Mesenteric fat pad (tissue), 1 donor: Measurements from ENCODE around the gene ARRDC3. TPM values are rescaled to one million over a fixed set of nuclear protein-coding genes. Genes with fewer than 3 reads are reported as not detected.
"Not testable (repeated sequence)": the region's sequence is repeated elsewhere in the genome, so short reads cannot be mapped to it uniquely, and the experiment has no call there.

Experiments
- DNase-seq: peaks from one replicate; pipeline ENCODE4 v3.0.0-alpha.2; 2020; ENCODE audit warnings: low spot score
- long read RNA-seq: library from polyadenylated mRNA; unstranded; transcript quantifications from one replicate; pipeline ENCODE4 v2.0.0, GENCODE V29; 2020
- total RNA-seq: library from RNA; stranded (reverse); fragmentation: NEBNext Ultra II Directional; extraction: Animal tissue kit (Norgen Biotek cat#: 25700); gene quantifications from one replicate; pipeline ENCODE4 v1.2.1, GENCODE V29; 2021
- donor health status: DM: yes; HTN: yes; CAD: no.

ARRDC3 gene, protein sequence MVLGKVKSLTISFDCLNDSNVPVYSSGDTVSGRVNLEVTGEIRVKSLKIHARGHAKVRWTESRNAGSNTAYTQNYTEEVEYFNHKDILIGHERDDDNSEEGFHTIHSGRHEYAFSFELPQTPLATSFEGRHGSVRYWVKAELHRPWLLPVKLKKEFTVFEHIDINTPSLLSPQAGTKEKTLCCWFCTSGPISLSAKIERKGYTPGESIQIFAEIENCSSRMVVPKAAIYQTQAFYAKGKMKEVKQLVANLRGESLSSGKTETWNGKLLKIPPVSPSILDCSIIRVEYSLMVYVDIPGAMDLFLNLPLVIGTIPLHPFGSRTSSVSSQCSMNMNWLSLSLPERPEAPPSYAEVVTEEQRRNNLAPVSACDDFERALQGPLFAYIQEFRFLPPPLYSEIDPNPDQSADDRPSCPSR
- total RNA-seq, result 59.9 TPM
- long read RNA-seq, full-length matches to known transcripts, result 3 of 19 reads
- long read RNA-seq, partial matches to known transcripts, result 6 of 19 reads
- long read RNA-seq, other reads (novel, unspliced or antisense), result 10 of 19 reads

DNA sequence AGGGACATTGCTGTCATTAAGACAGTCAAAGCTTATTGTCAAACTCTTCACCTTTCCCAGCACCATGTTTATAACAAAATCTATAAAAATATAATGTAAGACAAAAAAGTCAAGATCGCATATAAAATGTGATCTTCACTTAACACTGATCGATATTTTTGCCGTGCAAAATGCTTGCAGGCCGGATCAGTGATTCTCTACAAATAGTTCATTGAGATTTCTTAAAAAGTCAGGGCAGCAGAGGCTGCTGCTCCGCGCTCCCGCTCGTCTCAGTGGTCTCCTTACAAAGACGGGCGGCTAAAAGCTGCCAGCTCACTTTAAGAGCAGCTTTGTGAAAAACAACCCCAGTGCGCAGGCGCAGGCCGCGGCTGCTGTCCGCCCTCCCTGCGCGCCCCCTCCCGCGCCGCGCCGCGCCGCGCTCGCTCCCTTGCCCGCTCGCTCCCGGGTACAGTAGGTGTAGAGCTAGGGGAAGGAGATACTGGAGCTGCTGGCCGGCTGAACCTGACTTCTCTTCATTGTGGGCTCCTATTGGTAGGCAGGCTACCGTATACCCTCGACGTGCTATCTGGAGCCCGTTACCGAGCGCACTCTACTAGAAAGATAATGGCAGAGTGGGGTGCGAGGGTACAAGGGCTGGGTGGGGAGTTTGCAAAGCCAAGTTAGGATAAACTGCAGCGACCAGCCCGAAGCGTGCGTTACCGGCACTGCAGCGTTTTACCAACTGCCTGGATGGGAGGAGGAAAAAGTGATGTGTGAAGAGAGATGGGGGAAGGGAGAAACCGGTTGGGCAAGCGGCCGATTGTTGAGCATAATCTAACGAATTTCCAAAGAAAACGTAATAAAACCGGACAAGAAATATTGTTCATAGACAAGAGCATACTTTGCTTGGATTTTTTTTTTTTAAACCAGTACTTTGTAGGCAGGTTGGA lies at the start of gene ARRDC3:
ARRDC3 (minus strand) TSS at position 291 of the 929 bp plus-strand sequence; CDS start at position 66, 225 bp downstream.
- peak; percentile 99 for DNase-seq

DNA sequence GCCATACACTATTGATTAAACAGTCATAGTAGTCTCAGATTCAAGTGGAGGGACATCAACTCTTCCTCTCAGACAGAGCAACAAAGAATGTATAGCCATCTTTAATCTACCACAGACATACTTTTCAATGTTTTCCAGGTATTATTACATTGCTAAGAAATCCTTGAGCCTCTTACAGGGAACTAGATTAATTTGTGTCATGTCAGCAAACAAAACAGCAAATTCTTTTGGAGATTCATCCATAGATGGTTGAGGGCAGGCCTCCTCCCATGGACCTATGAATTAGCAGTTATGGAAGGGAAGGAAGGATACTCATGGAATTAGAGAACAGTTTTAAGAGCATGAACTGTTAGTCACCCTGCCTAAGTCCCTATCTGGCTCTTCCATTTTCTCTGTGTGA lies 47.8 kb upstream of the ARRDC3 start:
- DNase-seq, result no peak

DNA sequence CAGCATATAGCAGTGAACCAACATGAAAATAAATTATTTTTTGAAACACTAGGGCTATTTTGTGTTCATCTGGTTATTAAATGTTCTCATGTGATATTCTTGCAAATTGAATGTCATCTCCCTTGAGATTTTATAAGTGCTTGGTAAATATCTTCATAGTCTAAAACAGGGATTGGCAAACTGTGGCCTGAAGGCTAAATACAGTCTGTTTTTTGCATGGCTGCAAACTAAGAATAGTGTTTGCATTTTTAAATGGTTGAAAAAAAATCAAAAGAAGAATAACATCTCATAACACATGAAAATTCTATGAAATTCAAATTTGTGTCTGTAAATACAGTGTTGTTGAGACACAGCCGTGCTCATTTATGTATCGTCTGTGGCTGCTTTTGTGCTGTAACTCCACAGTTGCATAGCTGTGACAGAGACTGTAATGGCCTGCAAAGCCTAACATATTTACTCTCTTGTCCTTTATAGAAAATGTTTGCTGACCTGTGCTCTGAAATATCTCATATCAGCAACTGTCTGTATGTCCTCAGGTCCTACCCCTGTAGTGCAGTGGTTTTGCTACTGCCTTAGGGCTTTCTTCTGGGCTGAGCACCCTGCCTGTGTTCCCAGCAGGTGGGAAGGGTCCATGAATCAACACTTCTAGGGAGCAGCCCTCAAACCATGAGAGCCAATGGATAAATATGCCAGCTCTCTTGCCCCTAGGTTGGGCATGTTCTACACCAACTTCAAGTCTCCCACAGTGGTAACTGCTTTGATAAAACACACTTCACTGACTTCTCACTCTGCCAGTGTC lies 41.7 kb upstream of the ARRDC3 start:
- DNase-seq, result no peak

DNA sequence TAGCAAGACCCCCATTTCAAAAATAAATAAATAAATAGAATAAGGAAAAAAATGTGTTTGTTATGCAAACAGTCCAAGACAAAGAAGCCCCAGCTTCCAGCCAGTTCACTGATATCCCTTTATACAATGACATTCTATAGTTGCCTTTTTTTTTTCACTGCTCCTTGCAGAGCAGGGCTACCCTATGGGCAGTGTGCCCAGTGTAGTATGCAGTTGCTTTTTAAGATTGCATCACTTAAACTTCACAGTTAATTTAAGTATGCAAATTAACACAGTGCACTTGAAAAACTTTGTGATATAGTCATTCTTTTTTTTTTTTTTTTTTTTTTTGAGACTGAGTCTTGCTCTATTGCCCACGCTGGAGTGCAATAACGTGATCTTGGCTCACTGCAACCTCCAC lies 40.8 kb upstream of the ARRDC3 start:
- DNase-seq, result no peak

DNA sequence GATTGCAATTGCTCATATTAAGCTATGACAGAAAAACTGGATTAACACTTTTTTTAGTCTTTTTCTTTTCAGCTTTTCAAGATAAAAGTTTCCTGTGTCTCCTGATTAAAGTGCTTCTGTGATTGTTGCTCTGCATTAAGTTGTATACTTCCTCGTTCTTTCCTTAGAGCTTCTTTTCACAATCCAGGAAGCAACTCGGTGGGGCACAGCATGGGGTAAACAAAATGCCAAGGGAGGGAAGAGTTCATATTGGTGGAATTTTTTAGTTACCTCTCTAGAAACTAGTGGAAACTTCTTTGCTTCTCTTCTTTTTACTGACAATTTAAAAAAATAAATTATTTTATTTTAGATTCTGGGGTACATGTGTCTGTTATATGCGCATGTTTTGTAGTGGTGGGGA lies 37.8 kb upstream of the ARRDC3 start:
- DNase-seq, result no peak

DNA sequence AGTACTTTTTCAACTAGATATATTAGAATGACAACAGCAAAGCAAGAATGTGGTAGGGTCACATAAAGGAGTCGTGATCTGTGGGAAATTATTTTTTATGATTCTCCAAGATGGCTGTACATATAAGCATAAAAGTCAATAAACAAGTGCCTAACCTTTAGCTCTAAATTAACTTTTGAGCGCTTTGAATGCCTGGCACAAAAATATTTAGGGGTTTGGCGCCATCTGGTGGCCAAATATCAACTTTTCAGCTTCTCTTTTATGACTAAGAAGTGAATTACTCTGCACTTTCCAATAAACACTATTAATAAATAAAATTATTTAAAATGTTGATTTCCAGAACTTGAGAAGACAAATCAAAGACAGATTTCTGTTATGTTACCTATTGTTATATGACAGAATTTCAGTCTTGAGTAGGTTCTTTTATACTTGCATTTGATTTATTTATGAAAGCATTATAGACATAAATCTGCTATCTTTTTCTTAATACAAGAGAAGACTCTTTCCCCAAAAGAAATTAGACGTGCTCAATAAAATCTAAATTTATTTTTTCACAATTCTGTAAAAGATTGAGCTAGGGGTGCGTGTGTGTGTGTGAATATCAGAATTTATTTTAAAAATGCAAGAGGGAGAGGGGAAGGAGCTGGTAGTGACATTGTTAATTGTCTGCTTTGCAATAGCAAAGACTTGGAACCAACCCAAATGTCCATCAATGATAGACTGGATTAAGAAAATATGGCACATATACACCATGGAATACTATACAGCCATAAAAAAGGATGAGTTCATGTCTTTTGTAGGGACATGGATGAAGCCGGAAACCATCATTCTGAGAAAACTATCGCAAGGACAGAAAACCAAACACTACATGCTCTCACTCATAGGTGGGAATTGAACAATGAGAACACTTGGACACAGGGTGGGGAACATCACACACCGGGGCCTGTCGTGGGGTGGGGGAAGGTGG lies 36.7 kb upstream of the ARRDC3 start:
- DNase-seq, result no peak

DNA sequence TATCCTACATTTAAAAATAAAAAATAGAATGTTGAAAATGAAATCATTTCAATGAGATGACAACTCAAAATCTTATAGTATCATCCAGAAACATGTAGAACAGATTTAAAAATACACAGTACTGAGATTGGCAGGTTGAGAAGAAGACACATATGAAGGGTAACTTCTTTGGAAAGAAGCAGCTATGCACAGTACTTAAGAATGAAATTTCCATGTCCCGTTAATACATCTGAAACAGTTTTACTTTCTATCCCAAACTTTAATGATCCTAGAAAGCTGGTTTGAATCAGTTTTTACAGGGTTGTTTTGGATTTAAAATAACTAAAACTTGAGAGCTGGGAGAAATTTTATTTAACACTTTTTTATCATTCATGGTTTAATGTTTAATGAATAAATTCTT lies 36.0 kb upstream of the ARRDC3 start:
- DNase-seq, result no peak

DNA sequence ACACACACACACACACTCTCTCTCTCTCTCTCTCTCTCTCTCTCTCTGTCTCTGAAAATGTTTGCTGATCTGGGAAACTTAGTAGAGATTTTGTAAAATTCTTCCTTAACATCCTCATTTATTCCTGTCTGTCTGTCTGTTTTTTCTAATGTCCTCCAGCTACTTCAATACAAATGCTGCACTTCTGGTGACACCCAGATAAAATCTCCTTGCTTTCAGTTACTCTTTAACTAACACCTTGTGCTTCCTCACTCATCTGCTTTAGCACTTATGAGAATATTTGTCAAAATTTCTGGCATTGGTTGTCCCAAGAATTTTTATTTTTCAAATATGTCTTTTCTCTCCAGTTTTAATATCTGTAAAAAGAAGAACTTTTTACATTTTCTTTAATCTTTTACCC lies 35.0 kb upstream of the ARRDC3 start:
- no peak for DNase-seq

DNA sequence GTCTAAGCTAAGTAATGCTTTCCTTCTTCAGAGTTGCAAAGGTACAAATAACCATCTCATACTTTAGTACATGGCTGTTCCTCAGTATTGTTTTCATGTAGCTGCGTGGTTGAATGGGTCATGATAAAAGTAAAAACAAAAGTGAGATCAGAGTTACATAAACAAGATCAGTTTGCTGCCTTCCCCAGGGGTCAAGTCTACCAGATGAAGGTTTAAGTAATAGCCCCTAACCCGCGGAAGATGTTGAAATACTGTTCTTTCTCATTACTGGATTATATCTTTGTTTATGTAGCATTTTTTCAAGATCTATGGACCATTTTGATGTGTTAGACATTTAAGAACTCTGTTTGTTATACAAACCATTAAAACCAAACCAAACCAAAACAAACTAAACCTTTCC lies 34.1 kb upstream of the ARRDC3 start:
- no peak for DNase-seq

DNA sequence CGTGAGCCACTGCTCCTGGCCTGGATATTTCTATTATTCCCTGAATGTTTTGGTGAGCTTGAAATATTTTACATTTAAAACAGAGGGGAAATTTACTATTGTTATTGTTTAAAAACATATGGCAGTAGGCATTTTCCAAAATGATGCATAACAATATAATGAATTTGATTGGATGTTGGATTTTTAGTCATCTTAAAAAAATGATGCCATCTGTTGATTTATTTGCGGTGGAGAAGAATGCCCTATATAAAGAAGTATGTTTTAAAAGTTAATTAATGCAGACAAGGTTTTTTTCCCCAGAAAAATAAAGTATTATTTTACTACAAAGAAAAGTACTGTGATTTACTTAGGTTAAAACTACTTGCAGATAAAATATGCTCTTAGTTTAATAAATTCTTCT lies 33.4 kb upstream of the ARRDC3 start:
- no peak for DNase-seq

DNA sequence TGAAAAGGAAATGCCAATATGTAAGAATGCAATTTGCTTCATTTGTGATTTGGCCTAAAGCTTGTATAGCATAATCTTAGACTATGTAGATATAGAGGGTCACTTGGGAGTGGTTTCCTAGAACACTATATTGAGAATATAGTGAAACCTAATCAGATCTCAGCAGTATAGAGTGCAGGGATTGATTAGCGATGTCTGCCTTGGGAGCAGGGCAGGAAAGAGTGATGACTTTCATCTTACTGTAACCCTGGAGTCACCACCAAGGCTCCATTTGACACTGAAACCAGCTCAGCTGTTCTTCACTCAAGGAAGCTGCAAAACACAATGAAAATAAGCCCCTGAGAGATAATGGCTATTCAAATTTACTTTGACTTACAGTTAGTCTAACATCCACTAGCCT lies 26.2 kb upstream of the ARRDC3 start:
- DNase-seq, result no peak

DNA sequence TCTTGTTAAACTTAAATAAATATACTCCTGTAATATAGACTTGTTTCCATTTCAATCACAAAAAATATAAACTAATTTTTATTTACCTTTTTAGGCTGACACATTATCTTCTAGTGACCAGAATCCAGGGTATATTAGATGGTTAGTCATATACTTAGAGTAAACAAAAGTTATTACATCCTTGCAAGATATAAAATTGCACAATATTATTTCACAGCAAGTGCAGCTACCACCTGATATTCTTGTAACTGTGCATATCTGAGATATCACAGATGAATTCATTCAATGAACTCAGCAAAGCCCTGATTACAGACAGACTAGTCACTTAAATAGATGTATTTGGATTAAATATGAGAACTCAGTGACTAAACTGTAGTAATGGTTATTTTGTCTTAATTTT lies 25.6 kb upstream of the ARRDC3 start:
- no peak for DNase-seq

DNA sequence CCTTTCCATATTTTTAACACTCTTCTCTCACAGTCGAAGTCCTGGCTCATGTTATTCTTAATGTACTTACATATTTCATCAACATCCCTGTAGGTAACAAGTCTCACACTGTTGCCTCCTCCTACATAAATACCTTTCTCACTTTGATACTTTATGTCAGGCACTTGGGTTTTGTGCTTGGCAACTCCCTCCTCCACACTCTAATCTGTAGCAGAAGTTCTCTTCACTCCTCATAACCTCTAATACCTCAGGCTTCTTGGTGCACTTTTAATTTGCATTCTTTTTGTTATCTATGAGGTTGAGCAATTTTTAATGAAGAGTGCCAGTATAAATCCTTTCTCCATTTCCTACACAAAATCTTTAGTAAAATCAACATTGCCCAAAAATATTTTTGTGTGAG lies 24.1 kb upstream of the ARRDC3 start:
- DNase-seq, result no peak

DNA sequence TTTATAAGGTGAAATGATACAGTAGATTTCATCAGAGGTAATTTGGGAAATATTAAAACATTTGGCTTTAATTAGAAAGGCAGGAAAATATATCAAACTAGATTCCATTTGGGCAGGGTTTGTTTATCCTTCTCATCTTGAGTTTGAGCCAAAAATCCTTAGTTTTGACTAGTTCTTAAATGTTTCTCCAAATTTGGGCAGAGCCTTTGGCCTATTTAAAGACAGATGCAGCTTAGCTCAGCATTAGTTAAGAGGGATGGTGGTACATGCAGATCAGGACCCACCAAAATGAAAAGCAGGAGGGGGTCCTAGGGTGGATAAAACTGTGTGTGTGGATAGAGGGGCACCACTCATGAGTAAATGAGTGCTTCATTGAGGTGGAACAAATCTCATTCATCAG lies 20.3 kb upstream of the ARRDC3 start:
- DNase-seq, result no peak

DNA sequence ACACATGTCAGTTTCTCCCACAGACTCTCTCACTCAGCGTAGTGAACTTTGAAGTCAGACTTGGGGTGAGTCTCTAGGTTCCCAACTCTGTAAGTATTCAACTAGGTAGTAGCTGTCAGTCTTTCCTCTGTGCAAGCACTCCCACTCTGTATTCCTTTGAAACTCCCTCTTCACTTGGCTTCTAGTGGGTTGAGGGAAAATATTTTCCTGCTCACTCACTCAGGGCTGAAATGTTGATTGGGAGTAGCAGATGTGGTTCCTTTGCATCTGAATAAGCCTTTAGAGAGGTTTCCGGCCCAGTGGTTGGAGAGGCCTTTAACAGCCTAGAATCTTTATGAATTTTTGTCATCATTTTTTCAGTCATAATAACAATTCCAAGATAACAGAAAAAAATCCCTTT lies 18.1 kb upstream of the ARRDC3 start:
- no peak for DNase-seq

DNA sequence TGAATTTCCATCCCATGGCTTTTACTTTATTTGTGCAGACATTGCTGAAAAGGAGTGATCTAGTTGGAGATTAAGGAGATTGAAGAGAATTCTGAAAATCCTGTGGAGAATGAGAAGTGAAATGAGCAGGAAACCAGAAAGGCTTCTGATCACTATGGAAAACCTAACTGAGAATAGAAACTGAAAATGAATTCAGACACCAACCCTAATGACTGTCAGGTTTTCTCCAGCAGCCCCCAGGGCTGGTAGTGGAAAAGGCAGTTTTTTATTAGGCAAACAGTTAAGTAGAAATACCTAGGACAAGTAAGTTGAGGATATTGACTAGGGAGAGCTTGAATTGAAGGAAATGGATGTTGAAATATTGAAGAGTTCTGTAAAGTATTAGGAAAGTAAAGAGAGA lies 14.7 kb upstream of the ARRDC3 start:
- DNase-seq, result no peak

DNA sequence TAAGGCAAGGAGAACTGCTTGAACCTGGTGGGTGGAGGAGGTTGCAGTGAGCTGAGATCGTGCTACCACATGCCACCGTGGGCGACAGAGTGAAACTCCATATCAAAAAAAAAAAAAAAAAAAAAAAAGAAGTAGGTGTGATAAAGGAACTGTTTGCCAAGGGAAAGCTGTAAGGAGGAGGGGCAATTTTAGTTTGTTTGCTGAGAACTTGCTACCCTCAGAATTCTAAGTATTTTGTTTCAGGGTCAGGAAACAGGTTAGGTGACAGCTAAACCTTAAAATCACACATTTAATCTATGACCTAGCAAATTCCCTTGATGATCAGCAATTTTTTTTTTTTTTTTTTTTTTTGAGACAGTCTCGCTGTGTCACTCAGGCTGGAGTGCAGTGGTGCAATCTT lies 7.2 kb upstream of the ARRDC3 start:
- no peak for DNase-seq

DNA sequence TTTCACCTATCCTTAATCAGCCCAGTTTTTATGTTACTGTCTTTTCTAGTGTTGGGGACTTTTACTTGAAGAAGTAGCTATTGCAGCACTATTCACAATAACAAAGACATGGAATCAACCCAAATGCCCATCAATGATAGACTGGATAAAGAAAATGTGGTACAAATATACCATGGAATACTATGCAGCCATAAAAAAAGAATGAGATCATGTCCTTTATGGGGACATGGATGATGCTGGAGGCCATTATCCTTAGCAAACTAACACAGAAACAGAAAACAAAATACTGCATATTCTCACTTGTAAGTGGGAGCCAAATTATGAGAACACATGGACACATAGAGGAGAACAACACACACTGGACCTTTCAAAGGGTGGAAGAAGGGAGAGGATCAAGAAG lies 6.4 kb upstream of the ARRDC3 start:
- not testable (repeated sequence) for DNase-seq

DNA sequence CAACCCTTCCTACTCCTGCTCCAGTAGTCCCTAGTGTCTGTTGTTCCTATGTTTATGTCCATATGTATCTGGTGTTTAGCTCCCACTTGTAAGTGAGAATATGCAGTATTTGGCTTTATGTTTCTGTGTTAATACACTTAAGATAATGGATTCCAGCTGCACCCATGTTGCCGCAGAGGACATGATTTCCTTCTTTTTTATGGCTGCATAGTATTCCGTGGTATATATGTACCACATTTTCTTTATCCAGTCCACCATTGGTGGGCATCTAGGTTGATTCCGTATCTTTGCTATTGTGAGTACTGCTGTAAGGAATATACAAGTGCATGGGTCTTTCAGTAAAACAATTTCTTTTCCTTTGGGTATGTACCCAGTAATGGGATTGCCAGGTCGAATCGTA lies 5.2 kb upstream of the ARRDC3 start:
- no peak for DNase-seq

DNA sequence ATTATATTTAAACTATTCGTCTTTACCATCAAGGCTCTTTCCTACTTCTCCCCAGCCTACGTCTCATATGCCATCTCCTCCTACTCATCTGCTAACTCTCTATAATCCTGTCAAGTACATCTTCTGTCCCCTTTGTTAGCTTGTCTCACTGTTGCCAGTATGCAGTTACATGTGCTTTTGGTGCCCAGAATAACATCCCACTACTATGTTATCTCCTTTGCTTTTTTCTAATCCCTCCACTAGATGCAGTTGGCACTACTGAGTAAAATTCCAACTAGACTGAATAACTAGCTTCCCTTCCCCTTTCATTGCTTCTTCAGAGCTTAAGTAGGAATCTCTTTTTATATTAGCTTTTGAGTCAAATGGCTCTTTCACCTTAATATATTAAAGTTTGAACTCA lies 3.0 kb upstream of the ARRDC3 start:
- no peak for DNase-seq
